ENCODE data around the gene TMEM92.
"Not testable (repeated sequence)": the region's sequence is repeated elsewhere in the genome, so short reads cannot be mapped to it uniquely, and the experiment has no call there.

Gene TMEM92

DNA sequence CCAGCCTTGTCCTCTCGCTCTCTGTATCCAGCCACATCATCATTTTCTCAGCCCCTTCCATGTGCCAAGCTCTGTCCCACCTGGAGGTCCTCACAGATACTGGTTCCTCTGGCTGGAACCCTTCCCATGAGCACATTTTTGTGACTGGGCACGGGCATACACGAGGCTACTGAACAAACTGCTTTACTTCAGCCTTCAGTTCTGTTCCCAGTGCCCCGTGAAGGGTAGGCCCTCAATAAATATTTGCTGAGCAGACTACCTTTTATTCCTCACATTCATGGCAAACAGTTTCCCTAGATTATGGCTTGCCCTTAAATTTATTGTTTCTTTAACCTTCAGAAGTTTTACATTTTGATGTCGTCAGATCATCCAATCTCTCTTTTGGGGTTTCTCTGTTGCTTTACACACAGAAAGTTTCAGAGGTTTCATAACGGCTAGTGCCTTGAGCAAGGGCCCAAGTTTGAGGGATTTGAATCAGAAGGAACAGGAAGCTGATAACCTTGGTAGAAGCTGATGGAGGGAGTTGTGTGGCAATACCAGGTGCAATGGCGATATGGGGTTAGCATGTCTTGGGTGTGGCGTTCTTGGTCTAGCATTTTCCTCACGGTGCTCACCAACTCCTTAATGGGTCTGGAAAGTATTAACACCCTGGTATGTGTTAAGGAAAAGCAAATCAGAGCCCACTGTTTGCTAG, 27.8 kb downstream of the TMEM92 start:
- no peak for DNase-seq

DNA sequence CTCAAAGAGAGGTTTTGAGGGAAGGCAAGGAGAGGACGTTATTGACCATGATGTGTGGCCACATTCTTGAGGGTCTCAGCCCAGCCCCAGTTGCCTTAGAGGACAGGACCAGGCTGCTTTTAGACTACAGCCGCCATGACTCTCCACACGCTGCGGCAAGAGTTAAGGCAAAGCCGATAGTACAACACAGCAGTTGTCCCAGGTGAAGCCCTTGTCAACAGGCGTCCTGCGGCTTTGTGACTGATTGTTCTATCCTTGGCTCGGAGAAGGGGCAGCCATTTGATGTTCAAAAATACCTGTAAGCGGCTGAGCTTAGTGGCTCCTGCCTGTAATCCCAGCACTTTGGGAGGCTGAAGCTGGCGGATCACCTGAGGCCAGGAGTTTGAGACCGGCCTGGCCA, 28.8 kb downstream of the TMEM92 start:
- no peak for DNase-seq

DNA sequence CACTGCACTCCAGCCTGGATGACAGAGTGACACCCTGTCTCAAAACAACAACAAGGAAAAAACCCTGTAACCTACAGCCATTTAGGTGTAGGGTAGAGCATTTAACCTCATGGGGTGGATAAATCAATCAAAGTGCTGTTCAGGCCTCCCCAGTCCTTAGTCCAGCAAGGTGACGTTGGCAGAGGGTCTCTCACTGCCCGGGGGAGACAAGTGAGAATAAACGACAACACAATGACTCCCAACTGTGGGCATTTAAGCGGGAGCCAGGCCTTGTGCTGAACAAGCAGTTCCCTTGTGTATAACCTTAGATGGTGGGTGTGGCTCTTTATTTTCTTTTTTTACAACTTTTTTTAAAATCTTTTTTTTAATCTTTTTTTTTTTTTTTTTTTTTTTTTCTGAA, 29.3 kb downstream of the TMEM92 start:
- no peak for DNase-seq

GRCh38 chr17:50304781-50305404, 30.6 kb downstream of the TMEM92 start:
- no peak for DNase-seq

DNA sequence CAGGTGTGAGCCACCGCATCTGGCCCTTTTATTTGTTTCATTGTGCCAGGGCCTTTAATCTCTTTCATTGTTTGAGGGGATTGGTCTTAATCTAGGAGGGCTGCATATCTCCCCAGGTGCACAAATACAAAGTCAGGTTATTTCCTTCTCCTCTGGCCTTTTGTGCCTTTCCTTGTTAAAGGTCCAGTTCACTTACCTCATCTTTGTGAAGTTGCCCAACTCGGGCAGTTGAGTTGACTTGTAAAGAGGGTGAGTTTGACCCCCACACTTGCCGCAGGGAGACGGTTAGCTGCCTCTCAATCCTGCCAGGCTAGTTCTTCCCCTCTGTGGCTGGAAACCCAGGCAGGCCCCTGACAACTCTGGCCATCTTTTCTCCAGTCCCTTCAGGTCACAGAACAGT, 33.4 kb downstream of the TMEM92 start:
- DNase-seq, result no peak

DNA sequence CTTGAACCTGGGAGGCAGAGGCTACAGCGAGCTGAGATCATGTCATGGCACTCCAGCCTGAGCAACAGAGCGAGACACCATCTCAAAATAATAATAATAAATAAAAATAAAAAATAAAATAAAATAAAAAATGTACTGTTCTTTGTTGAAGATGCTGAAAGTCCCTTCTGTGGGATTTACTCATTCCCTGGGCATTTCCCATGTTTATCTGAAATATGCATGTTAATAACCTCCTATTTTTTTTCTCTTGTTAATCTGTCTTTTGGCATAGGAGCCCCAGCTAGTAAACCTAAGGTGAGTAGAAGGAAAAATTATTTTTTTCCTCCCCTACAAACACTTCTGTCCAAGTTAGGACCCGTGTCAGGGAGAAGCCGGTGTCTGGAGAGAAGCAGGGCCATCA, 34.4 kb downstream of the TMEM92 start:
- no peak for DNase-seq

GRCh38 chr17:50310455-50311111, 36.3 kb downstream of the TMEM92 start:
- no peak for DNase-seq

- no peak for DNase-seq
These were observed 36.8 kb downstream of the TMEM92 start for GRCh38 chr17:50311112-50311460.

GRCh38 chr17:50311483-50311882, 37.2 kb downstream of the TMEM92 start:
- no peak for DNase-seq

- no peak for DNase-seq
These were observed 38.0 kb downstream of the TMEM92 start for GRCh38 chr17:50312308-50312707.

DNA sequence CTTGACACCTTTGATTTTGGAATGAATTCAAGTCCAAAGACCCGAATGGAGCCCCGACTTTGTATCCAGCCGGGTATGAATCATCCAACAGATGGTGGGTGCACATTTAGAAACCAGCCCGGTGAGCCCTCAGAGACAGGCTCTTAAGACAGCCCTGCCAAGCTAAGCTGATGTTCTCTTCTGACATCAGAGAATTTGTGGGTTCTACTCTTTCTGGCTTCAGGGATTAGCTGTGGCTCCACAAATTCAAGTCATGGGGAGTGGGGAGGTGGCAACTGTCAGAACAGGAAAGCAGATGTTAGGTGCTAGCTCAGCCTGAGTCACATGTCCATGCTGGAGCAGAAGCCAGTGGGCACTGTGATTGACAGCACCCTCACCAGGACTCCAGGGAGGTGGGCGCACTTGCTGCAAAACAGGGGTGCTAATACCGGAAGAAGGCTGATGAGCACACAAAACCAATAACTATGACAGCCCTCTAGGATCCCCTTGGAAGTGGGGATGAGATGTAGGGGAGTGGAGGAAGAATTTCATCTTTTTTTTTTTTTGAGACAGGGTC, 40.3 kb downstream of the TMEM92 start:
- no peak for DNase-seq

DNA sequence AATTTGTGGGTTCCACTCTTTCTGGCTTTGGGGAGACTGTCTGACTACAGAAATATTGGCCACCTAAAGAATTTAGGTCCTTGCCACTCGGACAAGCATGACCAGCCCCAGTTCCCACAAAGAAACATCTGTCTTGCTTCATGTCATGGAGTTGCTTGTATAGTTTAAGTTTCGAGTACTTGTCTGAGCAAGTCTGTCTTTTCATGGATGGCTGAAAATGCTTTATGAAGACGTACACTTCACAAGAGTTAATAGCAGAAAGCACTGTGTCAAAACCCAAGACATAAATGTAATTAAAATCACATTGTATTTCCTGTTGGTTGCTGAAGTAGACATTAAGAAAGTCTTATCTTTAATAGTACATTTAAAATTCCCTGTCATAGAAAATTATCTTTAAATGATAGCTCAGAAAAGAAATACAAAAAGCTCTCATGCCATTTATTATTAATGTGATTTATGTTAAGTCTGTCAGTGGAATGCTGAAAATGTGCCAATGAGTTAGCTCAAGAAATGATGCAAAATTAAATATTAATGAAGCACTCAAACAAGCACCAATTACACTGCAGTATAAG, 41.8 kb downstream of the TMEM92 start:
- DNase-seq, result no peak

GRCh38 chr17:50316660-50317059, 42.4 kb downstream of the TMEM92 start:
- not testable (repeated sequence) for DNase-seq

DNA sequence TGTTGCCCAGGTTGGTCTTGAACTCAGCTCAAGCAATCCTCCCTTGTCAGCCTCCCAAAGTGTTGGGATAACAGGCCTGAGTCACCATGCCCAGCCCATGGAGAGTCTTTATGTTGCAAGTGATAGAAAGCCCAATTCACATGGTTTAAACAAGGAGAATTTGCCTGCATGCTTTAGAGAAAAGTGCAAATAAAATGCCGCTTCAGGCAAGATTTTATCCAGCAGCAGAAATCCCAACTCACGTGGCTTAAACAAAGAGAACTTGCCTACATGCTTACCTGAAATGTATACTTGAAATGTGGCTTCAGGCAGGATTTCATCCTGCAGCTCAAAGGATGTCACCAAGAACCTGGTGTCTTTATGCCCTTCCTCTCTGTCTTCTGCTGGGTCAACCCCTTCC, 42.9 kb downstream of the TMEM92 start:
- no peak for DNase-seq

DNA sequence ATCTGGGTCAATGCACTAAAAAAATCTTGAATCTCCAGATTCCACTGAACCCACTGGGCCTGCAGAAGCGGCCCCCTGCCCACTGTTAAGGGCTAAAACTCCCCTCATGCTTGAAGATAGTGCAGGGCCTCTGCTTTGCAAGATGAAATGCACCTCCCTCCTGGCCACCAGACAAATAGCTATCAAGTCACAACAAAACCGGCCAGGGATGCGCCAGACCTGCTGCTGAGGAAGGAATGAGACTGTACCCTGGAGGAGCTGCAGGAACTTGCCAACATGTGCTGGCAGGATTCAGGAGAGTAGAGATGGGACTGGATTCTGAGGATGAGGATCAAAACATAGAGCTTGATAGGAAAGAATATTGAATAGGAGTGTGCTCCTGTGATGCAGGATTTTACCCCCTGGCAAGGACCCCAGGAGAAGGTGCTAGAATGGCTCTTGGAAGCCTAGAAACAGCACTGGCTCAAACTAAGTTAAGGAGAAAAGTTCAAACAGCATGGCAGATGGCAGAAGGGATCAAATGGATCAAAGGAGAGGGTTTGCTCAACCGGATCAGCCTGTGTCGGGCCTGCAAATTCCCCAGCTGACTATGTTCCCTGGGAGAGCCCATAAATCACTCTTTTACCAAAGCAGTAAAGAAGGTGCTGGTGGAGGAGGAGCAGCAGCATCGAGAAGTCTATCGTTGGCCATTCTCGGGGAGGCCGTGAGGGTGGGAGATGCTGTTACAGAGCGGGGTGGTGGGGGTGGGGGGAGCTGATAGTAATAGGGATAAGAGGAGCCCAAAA, 44.4 kb downstream of the TMEM92 start:
- no peak for DNase-seq

DNA sequence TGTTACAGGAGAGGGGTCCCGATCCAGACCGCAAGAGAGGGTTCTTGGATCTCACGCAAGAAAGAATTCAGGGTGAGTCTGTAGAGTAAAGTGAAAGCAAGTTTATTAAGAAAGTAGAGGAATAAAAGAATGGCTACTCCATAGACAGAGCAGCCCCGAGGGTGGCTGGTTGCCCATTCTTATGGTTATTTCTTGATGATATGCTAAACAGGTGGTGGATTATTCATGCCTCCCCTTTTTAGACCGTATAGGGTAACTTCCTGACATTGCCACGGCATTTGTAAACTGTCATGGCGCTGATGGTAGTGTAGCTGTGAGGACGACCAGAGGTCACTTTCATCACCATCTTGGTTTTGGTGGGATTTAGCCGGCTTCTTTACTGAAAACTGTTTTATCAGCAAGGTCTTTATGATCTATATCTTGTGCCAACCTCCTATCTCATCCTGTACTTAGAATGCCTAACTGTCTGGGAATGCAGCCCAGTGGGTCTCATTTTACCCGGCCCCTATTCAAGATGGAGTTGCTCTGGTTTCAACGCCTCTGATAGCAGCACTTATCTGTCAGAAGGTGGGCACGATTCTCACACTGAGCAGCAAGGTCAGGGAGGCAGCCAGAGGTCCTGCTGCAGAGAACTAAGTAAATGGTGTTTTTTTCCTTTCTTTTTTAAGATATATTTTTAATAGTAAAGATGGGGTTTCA, 45.2 kb downstream of the TMEM92 start:
- DNase-seq, result no peak

GRCh38 chr17:50322271-50322670, 48.0 kb downstream of the TMEM92 start:
- DNase-seq, result no peak

DNA sequence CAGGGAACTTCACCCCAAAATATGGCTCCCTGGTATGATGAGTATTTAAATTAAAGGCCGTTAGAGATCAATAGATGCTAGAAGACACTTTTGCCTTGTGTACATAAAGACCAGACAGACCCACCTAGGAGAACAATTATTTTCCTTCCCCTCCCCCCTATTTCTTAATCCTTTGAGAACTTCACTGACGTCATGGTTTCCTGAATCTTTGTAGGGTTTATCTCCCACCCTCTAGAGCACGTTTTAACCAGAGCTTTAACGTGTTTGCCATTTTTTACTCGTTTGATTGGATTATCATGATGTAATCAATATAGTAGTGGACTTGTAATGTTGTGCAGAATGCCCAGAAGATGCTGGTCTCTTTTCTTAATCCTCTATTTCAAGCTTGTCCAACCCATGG, 48.8 kb downstream of the TMEM92 start:
- DNase-seq, result no peak

GRCh38 chr17:50325906-50326305, 51.6 kb downstream of the TMEM92 start:
- no peak for DNase-seq

- no peak for DNase-seq
These were observed 52.6 kb downstream of the TMEM92 start for GRCh38 chr17:50326831-50327364.

DNA sequence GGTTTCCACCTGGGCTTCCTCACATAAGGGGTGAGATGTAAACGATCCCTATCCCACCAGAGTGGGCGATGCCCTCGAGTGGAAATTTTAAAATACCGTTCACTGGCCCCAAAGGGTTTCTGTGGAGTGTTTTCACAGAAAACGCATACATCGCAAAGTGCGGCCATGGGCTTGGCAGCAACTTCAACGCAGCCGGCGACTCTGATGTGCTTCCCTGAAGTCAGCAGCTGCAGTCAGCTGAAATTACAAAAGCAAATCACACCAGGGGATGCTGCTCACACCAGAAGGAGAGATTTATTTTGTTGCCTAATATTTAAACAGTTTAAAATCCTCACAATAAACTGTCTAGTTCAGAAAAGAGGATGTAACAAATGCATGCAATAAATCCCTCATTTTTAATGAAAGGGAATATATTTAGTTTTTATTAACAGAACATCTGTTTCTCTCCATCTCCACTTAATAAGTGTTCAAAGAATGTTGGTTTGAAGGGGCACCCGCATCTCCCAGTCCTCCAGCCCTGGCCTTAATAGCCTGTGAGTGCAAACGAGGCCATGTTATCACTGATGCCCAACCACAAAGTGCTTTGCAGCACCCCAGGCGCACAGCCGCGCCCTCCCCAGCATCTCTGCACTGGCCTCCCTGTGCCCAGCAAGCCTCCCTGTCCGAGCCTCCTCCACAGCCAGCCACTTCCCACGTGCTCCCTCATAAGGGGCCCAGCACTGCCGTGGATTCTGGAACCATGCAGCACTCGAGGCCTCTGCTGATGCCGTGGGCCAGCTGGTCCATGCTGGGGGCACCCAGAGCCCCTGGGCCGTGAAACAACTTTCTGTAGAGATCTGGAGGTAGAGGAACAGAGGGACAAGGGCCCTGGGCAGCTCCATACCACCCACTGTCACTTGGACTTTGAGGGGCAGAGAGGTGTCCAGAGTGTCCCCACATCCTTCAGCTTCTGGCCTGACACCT, 54.4 kb downstream of the TMEM92 start:
- DNase-seq, result no peak

All from CD4-positive, alpha-beta T cell treated with Interleukin-1 beta for 1 hour (primary cell).